Measurements from ENCODE around the gene UNC119B. TPM values are rescaled to one million over a fixed set of nuclear protein-coding genes. Genes with fewer than 3 reads are reported as not detected.

Gene UNC119B
- total RNA-seq, 1 experiment from 2014 or later, result 33.8 TPM

DNA sequence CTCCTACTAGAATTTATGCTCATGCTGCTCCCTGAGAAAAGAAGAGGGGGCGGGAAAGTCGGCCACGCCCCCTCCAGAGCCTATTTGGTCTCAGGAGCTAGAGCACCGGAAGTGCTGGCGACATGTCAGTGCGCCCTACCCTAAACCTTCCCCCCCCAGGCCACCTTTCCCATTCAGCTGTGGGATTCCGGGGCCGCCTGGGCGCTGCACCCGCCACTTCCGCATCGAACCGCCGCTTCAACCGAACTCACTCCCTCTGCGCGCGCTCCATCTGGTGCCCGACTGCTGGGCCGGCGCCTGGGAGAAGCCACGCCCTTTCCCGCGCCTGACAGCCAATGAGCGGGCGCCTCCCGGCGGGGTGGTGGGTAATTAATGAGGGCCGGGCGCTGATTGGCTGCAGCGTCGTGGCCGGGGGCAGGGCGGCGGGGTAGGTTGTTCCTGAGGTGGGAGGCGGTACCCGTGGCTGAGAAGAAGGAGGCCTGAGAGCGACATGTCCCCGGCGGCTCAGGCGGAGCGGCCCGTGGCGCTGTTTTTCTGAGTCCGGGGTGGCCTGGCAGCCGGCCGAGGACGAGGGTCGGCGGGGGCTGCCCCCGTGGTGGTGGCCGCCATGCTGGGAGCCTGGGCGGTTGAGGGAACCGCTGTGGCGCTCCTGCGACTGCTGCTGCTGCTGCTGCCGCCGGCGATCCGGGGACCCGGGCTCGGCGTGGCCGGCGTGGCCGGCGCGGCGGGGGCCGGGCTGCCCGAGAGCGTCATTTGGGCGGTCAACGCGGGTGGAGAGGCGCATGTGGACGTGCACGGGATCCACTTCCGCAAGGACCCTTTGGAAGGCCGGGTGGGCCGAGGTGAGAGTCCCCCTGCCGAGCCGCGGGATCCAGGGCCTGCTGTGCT is 23.3 kb upstream of the UNC119B start, which contains the start of gene MLEC (continued):
- TF ChIP-seq, protein P1, sequence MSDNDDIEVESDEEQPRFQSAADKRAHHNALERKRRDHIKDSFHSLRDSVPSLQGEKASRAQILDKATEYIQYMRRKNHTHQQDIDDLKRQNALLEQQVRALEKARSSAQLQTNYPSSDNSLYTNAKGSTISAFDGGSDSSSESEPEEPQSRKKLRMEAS (IDR thresholded peaks at IDR 0.05), result peak; percentile 82
- peak; percentile 82; the same call in 1 of the 2 replicates for TF ChIP-seq ZFX (IDR thresholded peaks at IDR 0.05)
- no peak for TF ChIP-seq JUND (IDR thresholded peaks at IDR 0.05)
- no peak for TF ChIP-seq ZNF274 (IDR thresholded peaks at IDR 0.05; ENCODE audit: low read depth, low read length)
- peak; percentile 42 for TF ChIP-seq TCF7L2 (IDR thresholded peaks at IDR 0.05; ENCODE audit: borderline replicate concordance, extremely low read depth, insufficient read depth, insufficient read length)
- TF ChIP-seq FOSL1 (IDR thresholded peaks at IDR 0.05; ENCODE audit: low read depth), result peak; percentile 41; the same call in 1 of the 2 replicates

GRCh38 chr12:120687578-120688289 is 22.5 kb upstream of the UNC119B start:
- no peaks in the 10 kb centered on the region for H3K27me3 ChIP-seq (ENCODE audit: insufficient read depth, low read length)
- H3K4me1 ChIP-seq (ENCODE audit: control insufficient read depth in 1 of 2, insufficient read depth in 2 of 2, low read length in 2 of 2), result peaks cover 22 to 26% of the 10 kb centered on the region in 2 experiments
- no peak for ATAC-seq
- CTCF ChIA-PET, result interaction anchor here (1.5 kb wide), 1 partner anchor 106 kb away, joined by 4 read pairs; the partner anchor contains the start of gene POP5
- RAD21 ChIA-PET (ENCODE audit: low non-redundant PET in 1 of 2, low total read pairs in 2 of 2, uncharacterized antibody in 2 of 2, unreplicated experiment in 2 of 2), result interaction anchor here in 1 of 2 experiments (1.0 kb wide), 1 partner anchor 18 kb away, joined by 3 read pairs; no protein-coding TSS in a partner anchor
- intact Hi-C loops (cut with micrococcal nuclease), result no loop called here
- H4K20me1 ChIP-seq (ENCODE audit: insufficient read depth), result peaks cover 4% of the 10 kb centered on the region; the same call in 1 of the 2 replicates
- H3K79me2 ChIP-seq (ENCODE audit: insufficient read depth, low read length), result peaks cover 58% of the 10 kb centered on the region
- BruUV-seq (replicated peaks), result no TSS peak
- POLR2A ChIA-PET, result interaction anchor here (1.6 to 1.7 kb wide), 2 partner anchors 9 to 10 kb away, joined by 3 read pairs; no protein-coding TSS in a partner anchor
- peak overlapping the region; percentile 84 to 92 for H3K4me3 ChIP-seq (replicated peaks in 1 of 2; ENCODE audit: low read depth in 1 of 2, low read length in 2 of 2)
- H3K9me2 ChIP-seq (ENCODE audit: insufficient read depth), result no peaks in the 10 kb centered on the region
- no peak overlapping the region for H2AFZ ChIP-seq (ENCODE audit: low read depth, low read length, poor library complexity, severe bottlenecking)
- no peaks in the 10 kb centered on the region for H3K9me3 ChIP-seq (ENCODE audit: control insufficient read depth in 1 of 2, insufficient read depth in 1 of 2, low read depth in 1 of 2, low read length in 2 of 2)
- 0 out of 4 replicates have a peak, but pooled peaks cover 0 to 7% of the 10 kb centered on the region in 2 experiments for H3K36me3 ChIP-seq (ENCODE audit: control insufficient read depth in 1 of 2, insufficient read depth in 2 of 2, low read length in 2 of 2)
- peak overlapping the region; percentile 97 for H3K9ac ChIP-seq (ENCODE audit: low read length)
- peak overlapping the region; percentile 86 for H3K27ac ChIP-seq (ENCODE audit: low read depth, low read length)
- peak overlapping the region; percentile 94 for H3K4me2 ChIP-seq (ENCODE audit: low read length)
- no peak for DNase-seq (ENCODE audit: low read depth, low spot score)
- peak; percentile 67 for TF ChIP-seq ZFX (IDR thresholded peaks at IDR 0.05)
- no peak for TF ChIP-seq SRF (IDR thresholded peaks at IDR 0.05; ENCODE audit: low read depth)

All from HCT116 (cell line).